HG03025 (cell line): ENCODE measurements around the gene SH3D19.
A peak's percentile ranks its signal among the peaks of the same experiment; 100 is the strongest.
"Not testable (repeated sequence)": the region's sequence is repeated elsewhere in the genome, so short reads cannot be mapped to it uniquely, and the experiment has no call there.

ENCODE experiments used
- ATAC-seq: cut with Tn5 transposase; IDR thresholded peaks from one replicate; pipeline ENCODE4 v1.9.1; 2021; ENCODE audit warnings: mild to moderate bottlenecking, moderate library complexity; ENCODE audit not compliant: unreplicated experiment, low FRiP score

The SH3D19 gene

GRCh38 chr4:151322161-151322560 is 3.2 kb downstream of the SH3D19 start:
- not testable (repeated sequence) for ATAC-seq

GRCh38 chr4:151321586-151321985 is 3.8 kb downstream of the SH3D19 start:
- no peak for ATAC-seq

GRCh38 chr4:151319490-151319889 is 5.9 kb downstream of the SH3D19 start:
- ATAC-seq: no peak

DNA sequence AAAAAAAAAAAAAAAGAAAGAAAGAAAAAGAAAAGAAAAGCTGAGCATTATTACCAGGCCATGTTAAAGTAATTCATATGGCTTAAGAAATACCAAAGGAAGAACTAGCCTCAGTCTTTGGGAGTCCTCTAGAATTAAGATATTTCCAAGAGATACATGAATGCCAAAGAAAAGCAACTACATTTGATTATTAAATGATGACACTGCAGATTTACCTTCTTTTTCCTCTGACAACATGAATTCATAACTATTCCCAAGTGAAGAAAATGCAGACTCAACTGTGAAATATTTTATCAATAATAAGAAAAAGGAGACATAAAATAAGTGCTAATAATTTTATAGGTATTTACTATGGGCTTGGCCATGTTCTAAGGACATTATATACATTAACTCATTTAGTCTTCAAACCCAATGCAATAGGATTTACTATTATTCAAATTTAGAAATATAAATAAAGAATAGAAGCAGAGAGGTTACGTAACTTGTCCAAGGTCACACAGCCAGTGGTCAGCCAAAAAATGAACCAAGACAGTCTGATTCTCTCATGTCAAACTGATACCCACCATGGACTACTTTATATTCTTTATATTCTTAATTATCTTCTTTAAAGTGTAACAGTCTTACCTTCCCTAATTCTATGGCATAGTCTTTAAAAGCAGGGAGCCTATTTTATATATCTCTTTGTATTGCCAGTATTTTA is 6.9 kb downstream of the SH3D19 start:
- no peak for ATAC-seq

- no peak for ATAC-seq
Observed at GRCh38 chr4:151316645-151317044, 8.8 kb downstream of the SH3D19 start.

DNA sequence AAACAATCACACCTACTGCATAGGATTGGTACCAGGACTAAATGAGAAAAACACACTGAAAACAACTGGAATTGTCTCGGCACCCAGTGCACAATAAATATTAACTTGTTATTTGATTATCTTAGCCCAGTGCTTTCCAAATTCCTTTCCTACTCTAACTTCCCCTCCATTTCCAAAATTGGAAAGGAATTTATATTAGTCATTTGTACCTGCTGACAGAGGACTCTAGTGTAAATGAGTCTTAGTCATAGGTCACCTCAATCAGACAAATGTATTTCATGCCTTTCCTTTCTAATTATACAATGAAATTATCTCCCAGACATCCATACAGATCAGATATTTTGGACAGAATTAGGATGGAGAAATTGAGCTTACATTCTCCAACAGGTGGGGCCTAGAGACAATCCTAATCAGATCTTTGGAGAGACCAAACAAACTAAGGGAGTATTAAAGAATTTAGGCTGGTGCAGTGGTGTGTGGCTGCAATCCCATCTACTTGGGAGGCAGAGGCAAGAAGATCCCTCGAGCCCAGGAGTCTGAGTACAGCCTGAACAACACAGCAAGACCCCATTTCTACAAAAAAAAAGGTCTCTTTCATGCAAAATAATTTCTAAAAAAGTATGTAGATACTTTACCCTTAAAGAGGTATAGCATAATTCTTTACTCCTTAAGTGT is 10.1 kb downstream of the SH3D19 start:
- no peak for ATAC-seq

- ATAC-seq: no peak
Observed at GRCh38 chr4:151314479-151314878, 10.9 kb downstream of the SH3D19 start.

DNA sequence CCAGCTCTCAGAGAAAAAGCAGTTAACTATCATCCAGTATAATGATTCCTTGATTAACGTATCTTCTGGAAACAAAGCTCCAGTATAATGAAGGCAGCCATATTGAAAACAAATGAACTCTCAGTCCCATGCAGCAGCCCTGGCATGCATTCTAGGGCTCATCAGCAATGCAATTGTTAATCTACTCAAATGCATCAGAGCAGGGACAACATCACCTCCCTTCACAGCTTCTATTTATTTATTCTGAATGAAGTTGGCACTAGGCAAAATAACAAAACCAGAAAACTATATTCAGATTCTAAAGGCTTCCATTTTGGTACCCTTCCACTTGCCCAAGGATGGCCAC is 11.4 kb downstream of the SH3D19 start:
- no peak for ATAC-seq

GRCh38 chr4:151313306-151314009 is 11.9 kb downstream of the SH3D19 start:
- no peak for ATAC-seq

- no peak for ATAC-seq
Observed at GRCh38 chr4:151310124-151310728, 15.2 kb downstream of the SH3D19 start.

- ATAC-seq: peak; percentile 82
Observed at GRCh38 chr4:151304755-151305154, 20.6 kb downstream of the SH3D19 start.

- no peak for ATAC-seq
Observed at GRCh38 chr4:151304226-151304625, 21.2 kb downstream of the SH3D19 start.

DNA sequence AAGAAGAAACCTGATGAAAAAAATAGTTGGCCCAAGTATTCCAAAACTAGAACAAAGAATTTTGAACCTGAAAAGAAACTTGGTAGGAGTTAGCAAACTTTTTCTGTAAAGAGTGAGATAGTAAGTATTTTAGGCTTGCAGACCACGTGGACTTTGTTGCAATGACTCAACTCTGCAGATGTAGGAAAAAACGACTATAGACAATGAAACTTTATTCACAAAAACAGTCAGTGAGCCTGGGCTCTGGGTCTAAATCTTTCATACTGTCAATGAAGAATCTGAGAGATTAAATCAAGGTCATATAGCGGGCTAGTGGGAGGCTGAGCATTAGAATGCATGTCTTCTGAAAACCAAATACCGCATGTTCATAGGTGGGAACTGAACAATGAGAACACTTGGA is 23.0 kb downstream of the SH3D19 start:
- no peak for ATAC-seq

GRCh38 chr4:151297170-151297569 is 28.2 kb downstream of the SH3D19 start:
- no peak for ATAC-seq

DNA sequence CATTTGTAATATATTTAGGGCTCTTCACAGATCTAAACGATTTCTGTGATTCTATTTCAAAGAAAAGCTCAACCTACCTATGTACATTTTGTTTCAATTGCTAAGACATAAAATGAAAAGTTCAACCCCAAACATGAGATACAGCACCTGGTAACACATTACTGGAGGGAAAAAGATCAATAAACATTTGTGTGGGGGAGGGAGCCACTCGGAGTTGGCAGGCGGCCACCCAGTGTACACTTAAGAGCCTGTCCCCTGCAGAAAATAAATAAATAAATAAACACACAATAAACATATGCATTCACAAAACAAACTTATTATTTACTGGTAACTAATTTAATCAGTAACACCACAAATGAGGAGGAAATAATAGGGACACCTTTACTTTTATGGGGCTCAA is 29.2 kb downstream of the SH3D19 start:
- no peak for ATAC-seq

DNA sequence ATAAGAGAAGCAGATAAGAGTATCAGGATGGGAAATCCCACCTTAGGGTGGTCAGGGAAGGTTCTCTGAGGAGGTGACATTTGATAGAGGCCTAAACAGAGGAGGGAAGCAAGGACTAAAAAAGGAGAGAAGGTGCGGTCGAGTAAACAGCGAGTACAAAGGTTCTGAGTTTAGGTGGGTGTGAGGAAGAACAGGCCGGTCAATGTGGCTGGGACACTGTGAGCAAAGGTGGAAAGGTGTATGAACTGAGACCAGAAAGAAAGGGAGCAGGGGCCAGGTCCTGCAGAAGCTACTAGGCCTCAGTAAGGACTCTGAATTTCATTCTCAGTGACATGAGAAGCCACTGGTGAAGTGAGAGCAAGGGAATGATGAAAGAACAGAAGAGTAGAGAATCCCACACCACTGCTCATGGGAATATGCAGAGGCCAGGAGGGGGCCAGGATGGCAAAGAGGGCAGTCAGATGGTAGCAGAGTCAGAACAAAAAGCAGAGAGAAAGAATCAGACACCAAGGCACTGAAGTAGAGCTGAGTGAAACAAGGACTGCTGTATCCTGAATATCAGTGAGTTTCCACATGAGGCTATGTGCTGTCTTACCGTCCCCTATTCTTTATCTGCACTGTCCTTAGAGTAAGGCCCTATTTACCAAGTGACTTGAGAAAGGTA is 30.4 kb downstream of the SH3D19 start:
- no peak for ATAC-seq

DNA sequence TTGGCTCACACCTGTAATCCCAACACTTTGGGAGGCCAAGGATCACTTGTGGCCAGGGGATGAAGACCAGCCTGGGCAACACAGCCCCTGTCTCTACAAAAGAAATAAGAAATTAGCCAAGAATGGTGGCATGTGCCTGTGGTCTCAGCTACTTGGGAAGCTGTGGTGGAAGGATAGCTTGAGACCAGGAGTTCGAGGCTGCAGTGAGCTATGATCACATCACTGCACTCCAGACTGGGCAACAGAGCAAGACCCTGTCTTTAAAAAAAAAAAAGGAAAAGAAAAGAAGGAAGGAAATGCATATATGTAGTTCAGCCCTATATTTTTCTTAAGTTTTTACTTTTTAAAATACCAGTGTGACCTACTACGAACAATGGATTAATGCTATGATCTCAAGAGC is 33.4 kb downstream of the SH3D19 start:
- no peak for ATAC-seq

- no peak for ATAC-seq
Observed at GRCh38 chr4:151291485-151291884, 33.9 kb downstream of the SH3D19 start.

- ATAC-seq: no peak
Observed at GRCh38 chr4:151287409-151287808, 38.0 kb downstream of the SH3D19 start.

DNA sequence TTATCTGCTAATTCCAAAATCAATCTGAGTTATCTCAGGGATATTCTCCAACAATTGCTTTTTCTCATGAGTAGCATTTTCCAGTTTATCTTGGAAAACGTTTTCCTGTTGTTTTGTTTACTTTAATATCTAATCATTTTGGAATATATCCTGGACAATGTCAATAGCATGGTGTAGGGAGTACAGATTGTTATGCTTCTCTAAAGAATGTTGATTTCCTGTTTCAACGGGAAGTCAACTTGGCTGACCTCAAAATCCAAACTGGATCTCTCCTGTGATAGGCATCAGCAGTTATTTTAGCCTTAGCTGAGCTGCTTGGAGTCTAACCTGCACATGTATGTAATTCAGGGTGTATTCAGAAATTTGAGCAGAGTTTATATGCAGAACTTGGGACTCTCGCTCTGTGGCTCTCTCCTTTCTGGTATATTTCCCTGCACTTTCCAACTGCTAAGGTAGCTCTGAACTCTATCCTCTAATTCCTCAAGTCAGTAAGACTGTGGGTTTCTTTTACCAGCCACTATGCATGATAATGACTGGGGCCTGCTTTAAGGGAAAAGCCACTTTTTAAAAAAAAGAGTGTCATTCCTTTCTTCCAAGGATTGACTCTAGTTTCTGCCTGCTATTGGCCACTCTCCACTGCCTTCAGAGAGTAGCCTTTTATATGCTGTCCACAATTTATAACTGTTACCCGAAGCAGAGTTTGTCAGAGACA is 40.7 kb downstream of the SH3D19 start:
- no peak for ATAC-seq
